K562 (cell line): ENCODE results near the gene EPSTI1. TPM values are rescaled to one million over a fixed set of nuclear protein-coding genes. Genes with fewer than 3 reads are reported as not detected.

Experiments
- ATAC-seq: fragments of 200-7000 bp; cut with Tn5 transposase; 3 replicates; pipeline ENCODE4 v1.9.1; 2020; ENCODE audit warnings: moderate library complexity
- BruUV-seq: library from RNA; stranded (reverse); fragments of 400-500 nt; replicated peaks from 2 replicates; lab custom pipeline; 2021; lab: Mats Ljungman, UMichigan
- CTCF ChIA-PET: fragments of 300-600 bp; formaldehyde crosslinking; extraction: SDS; loops from one replicate; lab custom pipeline; 2021; ENCODE audit warnings: low intra/inter-chr PET ratio; lab: Yijun Ruan, JAX
- POLR2A ChIA-PET: fragments of 300-600, 350-650 bp; sonication (Branson Sonifier 250); formaldehyde crosslinking; extraction: SDS; loops from one replicate; lab custom pipeline; 2021; ENCODE audit warnings: antibody characterized with exemption, inconsistent platforms; lab: Yijun Ruan, JAX
- DNase-seq, 4 experiments: peaks; one replicate each; pipeline versions ENCODE4 v3.0.0 to v3.0.0-alpha.2; 2011 to 2018; ENCODE audit warnings: low spot score in 3 of 4, mixed read lengths in 3 of 4; ENCODE audit errors: extremely low read depth in 1 of 4
- FAIRE-seq: peaks from 2 replicates; lab custom pipeline; 2011; peaks lifted over from hg19 to GRCh38; lab: Jason Lieb, UNC
- H2AFZ ChIP-seq: 2 replicates; pipeline ENCODE4 v1.6.0; 2011; ENCODE audit warnings: low read depth, low read length, control low read depth, inconsistent platforms
- H3K27ac ChIP-seq: fragments of 200-600 bp; 3 replicates; pipeline ENCODE4 v1.8.0; 2011; ENCODE audit warnings: low read depth, mild to moderate bottlenecking, control low read depth, inconsistent platforms, low read length, moderate library complexity, mixed read lengths; ENCODE audit errors: extremely low read depth
- H3K27me3 ChIP-seq, 2 experiments: fragments of 300-600 bp in 1 of 2; 2 replicates in 1 of 2; 3 replicates in 1 of 2; pipeline versions ENCODE4 v1.6.0 to v1.8.0; 2011; ENCODE audit warnings: inconsistent platforms in 2 of 2, low read length in 2 of 2, mild to moderate bottlenecking in 1 of 2, mixed read lengths in 1 of 2, moderate library complexity in 1 of 2; ENCODE audit not compliant: control insufficient read depth in 2 of 2, insufficient read depth in 2 of 2
- H3K36me3 ChIP-seq: fragments of 300-600 bp; 3 replicates; pipeline ENCODE4 v1.8.0; 2011; ENCODE audit warnings: mild to moderate bottlenecking, low read length, inconsistent platforms; ENCODE audit not compliant: control insufficient read depth, insufficient read depth
- H3K4me1 ChIP-seq, 2 experiments: fragments of 200-600 bp in 1 of 2; replicated peaks in 1 of 2; 2 replicates in 1 of 2; 3 replicates in 1 of 2; pipeline versions ENCODE4 v1.5.1 to v1.8.0; 2011; ENCODE audit warnings: inconsistent platforms in 2 of 2, low read length in 2 of 2, mild to moderate bottlenecking in 1 of 2, mixed read lengths in 1 of 2, moderate library complexity in 1 of 2; ENCODE audit not compliant: control insufficient read depth in 2 of 2, insufficient read depth in 2 of 2
- H3K4me2 ChIP-seq: 2 replicates; pipeline ENCODE4 v1.6.1; 2011; ENCODE audit warnings: low read length, control low read depth, inconsistent platforms, mixed read lengths; ENCODE audit not compliant: insufficient read depth
- H3K4me3 ChIP-seq: fragments of 200-600 bp; sonication (generic), shearing (Covaris generic); 2 replicates; pipeline ENCODE4 v1.5.1; 2016; ENCODE audit warnings: control low read depth, inconsistent platforms
- H3K79me2 ChIP-seq: fragments of 200-600 bp; 3 replicates; pipeline ENCODE4 v1.8.0; 2011; ENCODE audit warnings: low read length, inconsistent platforms; ENCODE audit not compliant: control insufficient read depth, insufficient read depth
- H3K9ac ChIP-seq, 2 experiments: 2 replicates each; pipeline versions ENCODE4 v1.6.0 to v1.6.1; 2011; ENCODE audit warnings: low read depth in 2 of 2, low read length in 2 of 2, control low read depth in 1 of 2, inconsistent platforms in 1 of 2, mild to moderate bottlenecking in 1 of 2, mixed read lengths in 1 of 2; ENCODE audit not compliant: insufficient read depth in 1 of 2
- H3K9me1 ChIP-seq: one replicate; pipeline ENCODE4 v1.6.0; 2011; ENCODE audit warnings: inconsistent platforms, mild to moderate bottlenecking, low read length, moderate library complexity; ENCODE audit not compliant: control insufficient read depth, insufficient read depth
- H3K9me3 ChIP-seq: replicated peaks from 2 replicates; pipeline ENCODE4 v1.5.1; 2011; ENCODE audit warnings: low read depth, low read length, inconsistent platforms; ENCODE audit not compliant: control insufficient read depth, insufficient read depth
- H4K20me1 ChIP-seq: replicated peaks from 2 replicates; pipeline ENCODE4 v1.6.1; 2011; ENCODE audit warnings: low read length, inconsistent platforms, mixed read lengths; ENCODE audit not compliant: control insufficient read depth, insufficient read depth
- CEBPB ChIP-seq: fragments of 450-650 bp; IDR thresholded peaks from 2 replicates; pipeline ENCODE4 v1.6.1; 2016; ENCODE audit warnings: missing genetic modification characterization, missing compliant biosample characterization
- CEBPG ChIP-seq, 3 experiments: fragments of 200-800 bp in 1 of 3; sonication (Bioruptor generic) in 1 of 3; sonication (generic) in 1 of 3; formaldehyde crosslinking in 1 of 3; IDR thresholded peaks in 2 of 3; conservative IDR thresholded peaks in 1 of 3; 2 replicates each; pipeline versions ENCODE4 v1.6.1 to v1.8.0; 2016 to 2022; ENCODE audit warnings: missing compliant biosample characterization in 2 of 3, missing genetic modification characterization in 2 of 3, mild to moderate bottlenecking in 1 of 3, missing genetic modification reagents in 1 of 3
- ID3 ChIP-seq, 2 experiments: fragments of 250-450 bp in 1 of 2; fragments of 450-650 bp in 1 of 2; sonication (Bioruptor Pico) in 1 of 2; IDR thresholded peaks; 2 replicates each; pipeline versions ENCODE4 v1.6.1 to v1.8.0; 2016 to 2021; ENCODE audit warnings: mild to moderate bottlenecking in 2 of 2, moderate library complexity in 2 of 2, missing compliant biosample characterization in 1 of 2, missing genetic modification characterization in 1 of 2
- KDM5B ChIP-seq: fragments of 200-600 bp; sonication (generic); IDR thresholded peaks from 2 replicates; pipeline ENCODE4 v1.6.1; 2012; ENCODE audit warnings: low read depth, mild to moderate bottlenecking, moderate library complexity, low read length, control low read depth, inconsistent platforms; ENCODE audit not compliant: insufficient replicate concordance
- PRPF4 ChIP-seq: fragments of 200-400 bp; formaldehyde crosslinking; IDR thresholded peaks from one replicate; pipeline ENCODE4 v1.6.1; 2017; ENCODE audit warnings: low read length, low read depth, mild to moderate bottlenecking; ENCODE audit not compliant: insufficient read depth, poor library complexity, severe bottlenecking
- SNAPC5 ChIP-seq: fragments of 250-450 bp; sonication (Bioruptor Pico); IDR thresholded peaks from 2 replicates; pipeline ENCODE4 v1.8.0; 2021; ENCODE audit warnings: moderate library complexity, mild to moderate bottlenecking, inconsistent platforms
- ZBTB7A ChIP-seq: IDR thresholded peaks from 2 replicates; pipeline ENCODE4 v1.6.1; 2011; ENCODE audit warnings: low read depth, mild to moderate bottlenecking, low read length, moderate library complexity, borderline replicate concordance; ENCODE audit not compliant: control insufficient read depth
- ZNF224 ChIP-seq: sonication (generic); formaldehyde crosslinking; IDR thresholded peaks from 2 replicates; pipeline ENCODE4 v1.8.0; 2022; ENCODE audit warnings: mild to moderate bottlenecking, missing genetic modification reagents
- ZNF347 ChIP-seq: fragments of 450-650 bp; formaldehyde crosslinking; IDR thresholded peaks from 2 replicates; pipeline ENCODE4 v1.4.0; 2020; ENCODE audit warnings: low read depth, mild to moderate bottlenecking, moderate library complexity
- ZNF699 ChIP-seq: fragments of 250-450 bp; sonication (Bioruptor Pico); IDR thresholded peaks from 2 replicates; pipeline ENCODE4 v1.8.0; 2021; ENCODE audit warnings: mild to moderate bottlenecking, moderate library complexity; ENCODE audit not compliant: insufficient replicate concordance
- WGBS: fragments of 100-300 bp; shearing (Covaris generic); methylation state at CpG from one replicate; pipeline ENCODE4 v1.1.6; 2016; ENCODE audit warnings: low coverage, mixed read lengths; ENCODE audit not compliant: insufficient coverage; ENCODE audit errors: missing lambda C conversion rate; 5-methylcytosine and 5-hydroxymethylcytosine counted together
- in situ Hi-C: fragments of 300-500 bp; cut with MboI; formaldehyde crosslinking; loops from 4 replicates; pipeline ENCODE4 v1.15.0; 2018; ENCODE audit warnings: inconsistent platforms, mixed read lengths
- intact Hi-C: fragments of 100-400 bp; cut with micrococcal nuclease; formaldehyde crosslinking; loops from 2 replicates; pipeline ENCODE4 v1.14.2; 2022
- polyA plus RNA-seq, 8 experiments: library from polyadenylated mRNA; depleted of rRNA in 4 of 8; stranded (reverse) in 5 of 8; unstranded in 3 of 8; fragments of >200 nt; fragmentation: Nextera tagmentation in 2 of 8; fragmentation: Illumina TruSeq in 1 of 8; extraction: Ambion mirVana in 2 of 8; extraction: Trizol in 1 of 8; gene quantifications; 2 replicates each; pipeline versions ENCODE4 v1.2.1 to v1.2.3, GENCODE V29; 2011 to 2014; ENCODE audit warnings: inconsistent platforms in 1 of 8, missing spikeins in 1 of 8
- total RNA-seq, 7 experiments: library from RNA; depleted of rRNA in 6 of 7; stranded (reverse); fragments of >200 nt in 6 of 7; fragmentation: Illumina TruSeq in 2 of 7; extraction: Trizol in 2 of 7; gene quantifications; 2 replicates each; pipeline versions ENCODE4 v1.2.1 to v1.2.3, GENCODE V29; 2011 to 2021; ENCODE audit warnings: low replicate concordance in 1 of 7

Gene EPSTI1
- total and polyA plus RNA-seq, 9 of the 15 experiments (the other 6 are each of a cell fraction or from before 2014, with no cell fraction given), result 0.18 to 1.0 TPM; not detected in 7

- intact Hi-C loops, result no loop called here
- no peaks in the 10 kb centered on the region for H3K4me1 ChIP-seq
- H4K20me1 ChIP-seq, result no peaks in the 10 kb centered on the region
- H3K4me2 ChIP-seq, result no peak overlapping the region
- in situ Hi-C loops, result no loop called here
- no peak for DNase-seq
- H3K9me3 ChIP-seq, result no peaks in the 10 kb centered on the region
- no peak for FAIRE-seq
- POLR2A ChIA-PET, result no interaction called here
- H2AFZ ChIP-seq, result no peak overlapping the region
- no peaks in the 10 kb centered on the region for H3K27me3 ChIP-seq
- H3K9me1 ChIP-seq, result no peaks in the 10 kb centered on the region
- 3% methylated on average over 3 of the region's 3 CpGs for WGBS
- TF ChIP-seq ZNF224 (no peak), SNAPC5 (CRISPR knock-in tag) (no peak), ZBTB7A (no peak), PRPF4 (no peak), ZNF699 (CRISPR knock-in tag) (no peak), CEBPB (tag) (peak; percentile 65), ID3 (CRISPR knock-in tag; IDR thresholded peaks at IDR 0.05) (no peak), ID3 (tag; IDR thresholded peaks at IDR 0.05) (no peak), CEBPG (CRISPR knock-in tag; IDR thresholded peaks at IDR 0.05) (no peak), CEBPG (tag; conservative IDR thresholded peaks at IDR 0.05 in 1 of 2, IDR thresholded peaks at IDR 0.05 in 1 of 2) (peak in 1 of 2 experiments; percentile 81; a peak in 2 of 4 replicates), ZNF347 (CRISPR knock-in tag) (no peak), KDM5B (no peak)
- no TSS peak for BruUV-seq
- CTCF ChIA-PET, result no interaction called here
- H3K27ac ChIP-seq, result no peak overlapping the region
- ATAC-seq, result no peak
- H3K9ac ChIP-seq, result no peak overlapping the region
- no peak overlapping the region for H3K4me3 ChIP-seq
- H3K79me2 ChIP-seq, result no peaks in the 10 kb centered on the region
- no peaks in the 10 kb centered on the region for H3K36me3 ChIP-seq
These were observed 13.6 kb upstream of the EPSTI1 start for GRCh38 chr13:43005460-43006236.
